ENCODE data around the gene DSC1.

DSC1 gene

DNA sequence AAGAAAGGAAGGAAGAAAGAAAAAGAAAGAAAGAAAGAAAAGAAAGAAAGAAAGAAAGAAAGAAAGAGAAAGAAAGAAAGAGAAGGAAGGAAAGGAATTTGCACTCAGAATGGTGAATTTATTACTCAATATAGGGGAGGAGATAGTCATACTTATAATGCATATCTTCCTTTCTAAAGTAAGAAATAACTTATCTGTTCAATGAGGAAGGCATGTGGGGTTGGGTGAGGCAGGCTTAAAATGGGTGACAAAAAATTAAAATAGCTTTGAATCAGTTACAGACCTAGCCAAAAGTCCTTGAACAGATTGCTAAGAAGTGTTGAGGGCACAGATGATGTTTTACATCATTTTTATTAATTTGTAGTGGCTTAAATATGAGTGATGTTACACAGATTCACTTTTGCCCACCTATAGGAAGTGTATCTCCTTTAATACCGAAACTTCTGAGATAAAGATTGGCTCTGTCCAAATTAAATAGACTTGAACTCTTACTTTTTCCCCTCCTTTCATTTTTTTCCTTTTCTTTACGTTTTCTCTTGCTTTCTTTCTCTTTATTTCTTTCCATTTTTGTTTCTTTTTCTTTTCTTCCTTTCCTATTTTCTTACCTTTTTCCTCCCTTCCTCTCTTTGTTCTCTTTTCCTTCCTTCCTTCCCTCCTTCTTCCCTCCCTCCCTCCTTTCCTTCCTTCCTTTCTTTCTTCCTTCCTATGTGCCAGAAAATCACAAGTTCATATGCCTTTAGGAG lies 45.6 kb downstream of the DSC1 start:
- no peak overlapping the region for H2AFZ ChIP-seq (ENCODE audit: low read length)
- H3K27ac ChIP-seq (ENCODE audit: low read depth, low read length, poor library complexity, severe bottlenecking) = no peak overlapping the region
- no peaks in the 10 kb centered on the region for H3K9me2 ChIP-seq (ENCODE audit: low read depth, low read length)
- H3K4me2 ChIP-seq (ENCODE audit: low read length) = no peak overlapping the region
- no peaks in the 10 kb centered on the region for H3K4me1 ChIP-seq (ENCODE audit: insufficient read depth, low read length, severe bottlenecking)
- no peaks in the 10 kb centered on the region for H3K36me3 ChIP-seq (ENCODE audit: insufficient read depth, low read length)
- TF ChIP-seq, protein P1, sequence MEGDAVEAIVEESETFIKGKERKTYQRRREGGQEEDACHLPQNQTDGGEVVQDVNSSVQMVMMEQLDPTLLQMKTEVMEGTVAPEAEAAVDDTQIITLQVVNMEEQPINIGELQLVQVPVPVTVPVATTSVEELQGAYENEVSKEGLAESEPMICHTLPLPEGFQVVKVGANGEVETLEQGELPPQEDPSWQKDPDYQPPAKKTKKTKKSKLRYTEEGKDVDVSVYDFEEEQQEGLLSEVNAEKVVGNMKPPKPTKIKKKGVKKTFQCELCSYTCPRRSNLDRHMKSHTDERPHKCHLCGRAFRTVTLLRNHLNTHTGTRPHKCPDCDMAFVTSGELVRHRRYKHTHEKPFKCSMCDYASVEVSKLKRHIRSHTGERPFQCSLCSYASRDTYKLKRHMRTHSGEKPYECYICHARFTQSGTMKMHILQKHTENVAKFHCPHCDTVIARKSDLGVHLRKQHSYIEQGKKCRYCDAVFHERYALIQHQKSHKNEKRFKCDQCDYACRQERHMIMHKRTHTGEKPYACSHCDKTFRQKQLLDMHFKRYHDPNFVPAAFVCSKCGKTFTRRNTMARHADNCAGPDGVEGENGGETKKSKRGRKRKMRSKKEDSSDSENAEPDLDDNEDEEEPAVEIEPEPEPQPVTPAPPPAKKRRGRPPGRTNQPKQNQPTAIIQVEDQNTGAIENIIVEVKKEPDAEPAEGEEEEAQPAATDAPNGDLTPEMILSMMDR (IDR thresholded peaks at IDR 0.05; ENCODE audit: low read length) = no peak
- TF ChIP-seq EZH2 (IDR thresholded peaks at IDR 0.05; ENCODE audit: borderline replicate concordance, low read length) = no peak
- no peaks in the 10 kb centered on the region for H3K27me3 ChIP-seq (ENCODE audit: insufficient read depth, low read length)
- H3K9me3 ChIP-seq (ENCODE audit: low read length) = no peaks in the 10 kb centered on the region
- H3F3A ChIP-seq (ENCODE audit: insufficient read depth, low read length) = no peaks in the 10 kb centered on the region
- no peak overlapping the region for H3K9ac ChIP-seq (ENCODE audit: low read length)
- no peaks in the 10 kb centered on the region for H3K79me2 ChIP-seq (ENCODE audit: insufficient read depth, low read length)
- H3K4me3 ChIP-seq (ENCODE audit: low read depth, low read length, poor library complexity, severe bottlenecking) = no peak overlapping the region
- no peaks in the 10 kb centered on the region for H4K20me1 ChIP-seq (ENCODE audit: insufficient read depth, low read length)

DNA sequence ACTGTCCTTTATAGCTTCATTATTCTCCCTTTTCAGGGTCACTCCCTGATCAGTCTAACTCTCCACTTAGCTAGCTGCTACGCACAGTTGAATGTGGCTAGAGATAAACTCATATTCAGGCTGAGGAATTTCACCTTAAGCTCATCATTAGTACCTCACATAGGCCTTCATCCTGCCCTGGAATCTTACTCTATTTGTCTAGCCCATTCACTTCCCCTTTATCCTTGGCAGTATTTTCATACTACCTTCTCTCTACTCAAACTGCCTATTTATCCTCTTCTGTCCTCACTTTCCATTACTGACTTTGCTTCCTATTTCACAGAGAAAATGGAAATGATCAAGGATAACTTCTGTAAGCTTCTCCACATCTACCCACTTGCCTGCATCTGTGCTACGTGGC lies 49.9 kb downstream of the DSC1 start:
- Histone ChIP-seq H3K9me3 (ENCODE audit: low read length) (no peaks in the 10 kb centered on the region), H3K9me2 (ENCODE audit: low read depth, low read length) (no peaks in the 10 kb centered on the region), H3K27ac (ENCODE audit: low read depth, low read length, poor library complexity, severe bottlenecking) (no peak overlapping the region), H3K9ac (ENCODE audit: low read length) (no peak overlapping the region), H3K36me3 (ENCODE audit: insufficient read depth, low read length) (no peaks in the 10 kb centered on the region), H3K4me2 (ENCODE audit: low read length) (no peak overlapping the region), H3K79me2 (ENCODE audit: insufficient read depth, low read length) (no peaks in the 10 kb centered on the region), H2AFZ (ENCODE audit: low read length) (no peak overlapping the region), H3K4me3 (ENCODE audit: low read depth, low read length, poor library complexity, severe bottlenecking) (no peak overlapping the region), H4K20me1 (ENCODE audit: insufficient read depth, low read length) (no peaks in the 10 kb centered on the region), H3K4me1 (ENCODE audit: insufficient read depth, low read length, severe bottlenecking) (no peaks in the 10 kb centered on the region), H3K27me3 (ENCODE audit: insufficient read depth, low read length) (no peaks in the 10 kb centered on the region), H3F3A (ENCODE audit: insufficient read depth, low read length) (no peaks in the 10 kb centered on the region)
- no peak for TF ChIP-seq EZH2 (IDR thresholded peaks at IDR 0.05; ENCODE audit: borderline replicate concordance, low read length)
- TF ChIP-seq, protein P1 (IDR thresholded peaks at IDR 0.05; ENCODE audit: low read length) = no peak

DNA sequence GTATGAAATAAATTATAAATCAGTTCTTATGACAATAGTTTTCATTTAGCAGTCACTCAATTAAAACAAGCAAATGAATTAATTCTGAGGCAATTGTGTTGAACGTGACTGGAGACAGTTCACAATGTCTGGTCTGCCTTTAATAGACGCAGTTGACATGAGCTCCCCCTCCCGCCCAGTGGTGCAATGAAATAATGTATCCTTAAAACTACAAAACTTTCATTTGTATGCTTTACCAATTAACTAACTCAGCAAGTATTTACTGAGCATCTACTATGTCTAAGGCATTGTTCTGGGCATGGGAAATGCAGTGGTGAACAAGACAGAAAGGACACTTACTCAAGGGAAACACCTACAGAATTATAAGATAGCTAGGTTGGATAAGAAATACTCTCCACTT lies 56.9 kb downstream of the DSC1 start:
- H3F3A ChIP-seq (ENCODE audit: insufficient read depth, low read length) = no peaks in the 10 kb centered on the region
- no peaks in the 10 kb centered on the region for H3K9me2 ChIP-seq (ENCODE audit: low read depth, low read length)
- no peaks in the 10 kb centered on the region for H3K27me3 ChIP-seq (ENCODE audit: insufficient read depth, low read length)
- no peak for TF ChIP-seq EZH2 (IDR thresholded peaks at IDR 0.05; ENCODE audit: borderline replicate concordance, low read length)
- TF ChIP-seq, protein P1 (IDR thresholded peaks at IDR 0.05; ENCODE audit: low read length) = no peak; the same call in 1 of the 2 replicates
- no peak overlapping the region for H3K4me2 ChIP-seq (ENCODE audit: low read length)
- no peak overlapping the region for H3K9ac ChIP-seq (ENCODE audit: low read length)
- no peak overlapping the region for H3K27ac ChIP-seq (ENCODE audit: low read depth, low read length, poor library complexity, severe bottlenecking)
- no peaks in the 10 kb centered on the region for H3K79me2 ChIP-seq (ENCODE audit: insufficient read depth, low read length)
- no peaks in the 10 kb centered on the region for H3K36me3 ChIP-seq (ENCODE audit: insufficient read depth, low read length)
- H4K20me1 ChIP-seq (ENCODE audit: insufficient read depth, low read length) = no peaks in the 10 kb centered on the region
- H3K4me3 ChIP-seq (ENCODE audit: low read depth, low read length, poor library complexity, severe bottlenecking) = no peak overlapping the region
- H2AFZ ChIP-seq (ENCODE audit: low read length) = no peak overlapping the region
- H3K4me1 ChIP-seq (ENCODE audit: insufficient read depth, low read length, severe bottlenecking) = no peaks in the 10 kb centered on the region
- H3K9me3 ChIP-seq (ENCODE audit: low read length) = no peaks in the 10 kb centered on the region
